Lower leg skin (tissue), 4 donors: ENCODE results near the gene NEO1. TPM values are rescaled to one million over a fixed set of nuclear protein-coding genes. Genes with fewer than 3 reads are reported as not detected.

Experiments used
- DNase-seq, 2 donors: peaks; one replicate each; pipeline ENCODE4 v3.0.0-alpha.2; 2019; ENCODE audit warnings: low spot score in 2 of 2
- H3K4me3 ChIP-seq: fragments of 200-600 bp; sonication (generic); 2 replicates; pipeline ENCODE4 v1.5.1; 2017; ENCODE audit warnings: mild to moderate bottlenecking, low read depth; ENCODE audit not compliant: poor library complexity, severe bottlenecking
- POLR2A ChIP-seq, 2 donors: fragments of 450-650 bp; IDR thresholded peaks; one replicate each; pipeline ENCODE4 v1.6.1; 2016 to 2017; ENCODE audit warnings: antibody characterized with exemption in 2 of 2, mild to moderate bottlenecking in 1 of 2, moderate library complexity in 1 of 2
- WGBS, 2 donors: methylation state at CpG; one replicate each; pipeline ENCODE4 v1.1.5; 2018; 5-methylcytosine and 5-hydroxymethylcytosine counted together
- intact Hi-C: fragments of 100-400 bp; cut with DNase I; formaldehyde crosslinking; loops from one replicate; pipeline ENCODE4 v1.15.0; 2023; ENCODE audit warnings: low total_unique reads
- total RNA-seq, 4 donors: library from RNA; depleted of rRNA; stranded (reverse); fragments of >200 nt; gene quantifications; one replicate each; pipeline ENCODE4 v1.1.0, GENCODE V29; 2016
- TF ChIP-seq, protein P1 (sequence below), 3 donors: fragments of 450-650 bp; IDR thresholded peaks; one replicate each; pipeline ENCODE4 v1.5.1; 2016; ENCODE audit warnings: antibody characterized with exemption in 3 of 3, mild to moderate bottlenecking in 3 of 3, moderate library complexity in 2 of 3

Gene NEO1
- total RNA-seq, 4 donors from 2014 or later = 60.0 to 102 (median 80.9) TPM

DNA sequence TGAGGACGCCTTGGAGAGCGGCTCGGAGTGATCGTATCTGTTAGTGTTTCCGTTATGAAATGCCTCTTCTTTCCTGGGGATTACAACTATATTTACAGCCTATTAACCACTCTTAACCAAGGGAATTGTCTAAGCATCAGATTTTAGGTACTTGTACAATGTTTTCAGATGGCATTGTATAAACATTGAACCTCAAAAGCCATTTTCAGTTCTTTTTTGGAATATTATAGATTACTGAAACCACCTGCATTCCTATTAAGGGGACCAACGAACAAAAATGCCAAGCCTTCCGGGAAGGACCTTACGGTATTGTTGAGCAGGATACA lies 1.1 kb downstream of the NEO1 start:
- no peak for DNase-seq
- H3K4me3 ChIP-seq = peak overlapping the region; percentile 70
- intact Hi-C loops = loop anchor here (5.0 kb wide), 1 partner anchor 1806 kb away; no protein-coding TSS in a partner anchor
- WGBS, 2 donors = 1 to 6% methylated on average over 8 of the region's 8 CpGs
- TF ChIP-seq, protein P1, sequence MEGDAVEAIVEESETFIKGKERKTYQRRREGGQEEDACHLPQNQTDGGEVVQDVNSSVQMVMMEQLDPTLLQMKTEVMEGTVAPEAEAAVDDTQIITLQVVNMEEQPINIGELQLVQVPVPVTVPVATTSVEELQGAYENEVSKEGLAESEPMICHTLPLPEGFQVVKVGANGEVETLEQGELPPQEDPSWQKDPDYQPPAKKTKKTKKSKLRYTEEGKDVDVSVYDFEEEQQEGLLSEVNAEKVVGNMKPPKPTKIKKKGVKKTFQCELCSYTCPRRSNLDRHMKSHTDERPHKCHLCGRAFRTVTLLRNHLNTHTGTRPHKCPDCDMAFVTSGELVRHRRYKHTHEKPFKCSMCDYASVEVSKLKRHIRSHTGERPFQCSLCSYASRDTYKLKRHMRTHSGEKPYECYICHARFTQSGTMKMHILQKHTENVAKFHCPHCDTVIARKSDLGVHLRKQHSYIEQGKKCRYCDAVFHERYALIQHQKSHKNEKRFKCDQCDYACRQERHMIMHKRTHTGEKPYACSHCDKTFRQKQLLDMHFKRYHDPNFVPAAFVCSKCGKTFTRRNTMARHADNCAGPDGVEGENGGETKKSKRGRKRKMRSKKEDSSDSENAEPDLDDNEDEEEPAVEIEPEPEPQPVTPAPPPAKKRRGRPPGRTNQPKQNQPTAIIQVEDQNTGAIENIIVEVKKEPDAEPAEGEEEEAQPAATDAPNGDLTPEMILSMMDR (IDR thresholded peaks at IDR 0.05) = no peak
- TF ChIP-seq POLR2A (IDR thresholded peaks at IDR 0.05) = no peak

DNA sequence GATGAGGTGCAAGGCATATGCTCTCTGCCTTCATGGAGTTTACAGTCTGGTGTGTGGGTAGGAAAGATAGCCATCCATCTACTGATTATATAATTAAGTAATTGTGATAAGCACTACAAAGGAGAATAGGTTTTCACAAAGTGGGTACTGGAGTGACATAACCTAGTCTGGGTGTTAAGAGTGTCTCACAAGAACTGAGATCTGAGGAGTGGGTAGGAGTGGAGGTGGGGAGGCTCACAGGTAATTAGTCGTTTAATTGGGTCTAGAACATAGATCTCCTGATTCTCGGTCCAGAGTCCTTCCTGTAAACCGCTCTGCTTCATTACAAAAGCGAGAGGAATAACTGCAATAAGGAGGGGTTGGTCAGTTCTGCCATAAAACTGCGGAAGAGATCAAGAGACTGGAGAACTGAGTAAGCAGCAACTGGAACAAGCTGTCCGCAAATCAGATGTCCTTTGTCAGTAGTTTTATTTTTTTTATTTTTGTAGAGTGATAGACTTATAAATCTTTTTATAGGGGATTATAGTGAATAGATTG lies 2.2 kb downstream of the NEO1 start:
- WGBS, 2 donors = 86 to 90% methylated on average over 6 of the region's 6 CpGs
- intact Hi-C loops = loop anchor here (5.0 kb wide), 1 partner anchor 1807 kb away; no protein-coding TSS in a partner anchor
- TF ChIP-seq, protein P1 (IDR thresholded peaks at IDR 0.05) = no peak
- no peak for TF ChIP-seq POLR2A (IDR thresholded peaks at IDR 0.05)
- no peak for DNase-seq
- no peak overlapping the region for H3K4me3 ChIP-seq

DNA sequence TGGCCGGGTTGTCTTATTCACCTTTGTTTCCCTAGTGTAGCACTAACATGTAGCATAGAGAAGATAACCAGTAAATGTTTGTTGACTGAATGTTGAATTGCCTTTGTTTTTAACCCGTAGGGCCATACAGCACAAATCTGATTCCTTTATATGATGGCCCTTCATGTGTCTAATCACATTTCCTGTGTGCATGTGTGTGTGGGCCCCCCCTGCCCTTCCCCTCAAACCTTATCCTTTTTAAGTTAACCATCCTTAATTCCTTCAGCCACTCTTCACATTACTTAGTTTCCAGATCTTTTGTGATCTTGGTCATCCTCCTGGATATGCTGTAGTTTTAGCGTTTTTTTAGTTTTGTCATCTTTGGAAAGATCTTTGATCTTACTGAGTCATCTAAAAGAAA lies 4.2 kb downstream of the NEO1 start:
- intact Hi-C loops = no loop called here
- WGBS, 2 donors = 60 to 73% methylated on average over 3 of the region's 3 CpGs

GRCh38 chr15:73058437-73058836 lies 6.2 kb downstream of the NEO1 start:
- DNase-seq = no peak
- intact Hi-C loops = no loop called here
- H3K4me3 ChIP-seq = no peak overlapping the region
- TF ChIP-seq POLR2A (IDR thresholded peaks at IDR 0.05) = no peak
- TF ChIP-seq, protein P1 (IDR thresholded peaks at IDR 0.05) = no peak

More for the DNA sequence above, 4.2 kb downstream of the NEO1 start:
- DNase-seq = no peak
- H3K4me3 ChIP-seq = no peak overlapping the region
- TF ChIP-seq POLR2A (IDR thresholded peaks at IDR 0.05) = no peak
- TF ChIP-seq, protein P1 (IDR thresholded peaks at IDR 0.05) = no peak

- WGBS, 2 donors = 75 to 94% methylated on average over 2 of the region's 2 CpGs
- no peak for DNase-seq
- intact Hi-C loops = no loop called here
- no peak overlapping the region for H3K4me3 ChIP-seq
- no peak for TF ChIP-seq POLR2A (IDR thresholded peaks at IDR 0.05)
- TF ChIP-seq, protein P1 (IDR thresholded peaks at IDR 0.05) = no peak
Observed at GRCh38 chr15:73065114-73065513, 12.9 kb downstream of the NEO1 start.

DNA sequence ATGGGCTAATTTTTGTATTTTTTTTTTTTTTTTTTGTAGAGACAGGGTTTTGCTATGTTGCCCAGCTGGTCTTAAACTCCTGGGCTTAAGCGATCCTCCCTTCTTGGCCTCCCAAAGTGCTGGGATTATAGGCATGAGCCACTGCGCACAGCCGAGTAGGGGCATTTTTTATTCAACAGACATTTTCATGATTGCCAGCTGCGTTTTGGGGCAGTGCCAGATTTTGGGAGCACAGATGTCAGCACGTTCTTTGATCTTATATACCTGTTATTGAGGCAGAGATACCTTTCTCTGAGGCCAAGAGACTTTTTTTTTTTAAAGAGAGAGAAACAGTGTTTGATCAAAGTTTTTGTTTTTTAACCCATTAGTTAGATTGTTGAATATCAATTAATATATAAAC lies 16.8 kb downstream of the NEO1 start:
- H3K4me3 ChIP-seq = no peak overlapping the region
- intact Hi-C loops = no loop called here
- 52 to 66% methylated on average over 5 of the region's 5 CpGs for WGBS, 2 donors
- TF ChIP-seq, protein P1 (IDR thresholded peaks at IDR 0.05) = no peak
- no peak for TF ChIP-seq POLR2A (IDR thresholded peaks at IDR 0.05)
- no peak for DNase-seq
